ENCODE data around the gene DNAJB6. TPM values are rescaled to one million over a fixed set of nuclear protein-coding genes. Genes with fewer than 3 reads are reported as not detected.

DNAJB6 gene
- total and polyA plus RNA-seq, 2 of the 4 experiments (the other 2 are of a cell fraction) = 93.4 to 165 TPM

DNA sequence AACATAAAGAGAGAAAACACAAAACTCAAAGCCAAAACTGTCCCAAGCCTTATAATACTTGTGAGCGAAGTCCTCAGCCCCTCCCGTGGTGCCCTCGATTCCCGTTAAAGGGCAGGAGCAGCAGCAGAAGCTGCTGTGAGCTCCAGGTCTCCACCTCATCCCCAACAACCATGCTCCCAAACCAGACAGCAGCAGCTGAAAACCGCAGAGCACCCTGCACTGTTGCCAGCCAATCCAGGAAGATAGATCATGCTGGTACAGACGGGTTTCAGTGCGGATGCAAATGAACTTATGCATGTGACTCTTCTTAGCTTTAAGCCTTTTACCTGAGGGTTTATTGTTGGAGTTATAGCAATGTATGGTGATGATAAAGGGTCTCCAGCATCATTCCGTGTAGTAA is 97.9 kb downstream of the DNAJB6 start:
- Histone ChIP-seq H3K23ac (ENCODE audit: low read depth, low read length) (no peak overlapping the region), H2AK5ac (ENCODE audit: low read depth, low read length) (no peak overlapping the region), H2AK9ac (replicated peaks; ENCODE audit: low read depth, low read length, poor library complexity) (no peak overlapping the region), H3K27ac (ENCODE audit: insufficient read depth, low read length) (no peak overlapping the region), H2AFZ (replicated peaks; ENCODE audit: low read length, poor library complexity) (no peak overlapping the region), H3K27me3 (ENCODE audit: control insufficient read depth, insufficient read depth, low read length) (no peaks in the 10 kb centered on the region), H3K14ac (replicated peaks; ENCODE audit: low read depth, low read length) (no peak overlapping the region), H3K56ac (ENCODE audit: extremely low read depth, insufficient read depth, low read length) (no peak overlapping the region), H3K9me3 (ENCODE audit: control insufficient read depth, insufficient read depth, low read length) (no peaks in the 10 kb centered on the region), H3K9ac (ENCODE audit: low read depth, low read length) (no peak overlapping the region), H4K8ac (ENCODE audit: low read depth in 2 of 2, low read length in 2 of 2) (no peak overlapping the region), H3K18ac (ENCODE audit: low read depth, low read length) (no peak overlapping the region), H2BK20ac (ENCODE audit: low read depth, low read length) (no peak overlapping the region), H2BK5ac (ENCODE audit: low read depth, low read length, poor library complexity, severe bottlenecking) (no peak overlapping the region), H4K5ac (ENCODE audit: low read depth, low read length) (no peak overlapping the region), H3K4me2 (ENCODE audit: low read depth, low read length) (no peak overlapping the region), H4K91ac (ENCODE audit: insufficient read depth, low read depth, low read length) (no peak overlapping the region), H2BK15ac (ENCODE audit: low read depth, low read length) (no peak overlapping the region), H3K4ac (ENCODE audit: low read depth, low read length) (no peak overlapping the region), H3K79me1 (ENCODE audit: low read depth in 1 of 2, low read length in 2 of 2) (no peaks in the 10 kb centered on the region), H3K4me1 (ENCODE audit: control insufficient read depth, insufficient read depth, low read length) (peaks cover 4% of the 10 kb centered on the region; the same call in 1 of the 2 replicates), H3K4me3 (ENCODE audit: insufficient read depth, low read depth, low read length) (no peak overlapping the region), H3K9me1 (ENCODE audit: insufficient read depth, low read length) (peaks cover 7% of the 10 kb centered on the region; the same call in 1 of the 2 replicates), H2BK120ac (ENCODE audit: low read depth, low read length) (no peak overlapping the region), H4K20me1 (ENCODE audit: insufficient read depth, low read length) (no peaks in the 10 kb centered on the region), H3K36me3 (ENCODE audit: control insufficient read depth, insufficient read depth, low read length) (no peaks in the 10 kb centered on the region)
- ATAC-seq (ENCODE audit: low read depth) (no peak), DNase-seq (no peak)
- dilution Hi-C loops (cut with HindIII; ENCODE audit: low sequenced_read_pairs, unreplicated experiment) = no loop called here
- TF ChIP-seq MXI1 (IDR thresholded peaks at IDR 0.05; ENCODE audit: borderline replicate concordance, low read depth, low read length) = no peak
- no peak for TF ChIP-seq FOS (IDR thresholded peaks at IDR 0.05; ENCODE audit: low read depth, low read length)
- no peak for TF ChIP-seq RAD21 (IDR thresholded peaks at IDR 0.05; ENCODE audit: low read length)
- TF ChIP-seq SMC3 (IDR thresholded peaks at IDR 0.05; ENCODE audit: low read depth, low read length) = no peak
- TF ChIP-seq, protein P1, sequence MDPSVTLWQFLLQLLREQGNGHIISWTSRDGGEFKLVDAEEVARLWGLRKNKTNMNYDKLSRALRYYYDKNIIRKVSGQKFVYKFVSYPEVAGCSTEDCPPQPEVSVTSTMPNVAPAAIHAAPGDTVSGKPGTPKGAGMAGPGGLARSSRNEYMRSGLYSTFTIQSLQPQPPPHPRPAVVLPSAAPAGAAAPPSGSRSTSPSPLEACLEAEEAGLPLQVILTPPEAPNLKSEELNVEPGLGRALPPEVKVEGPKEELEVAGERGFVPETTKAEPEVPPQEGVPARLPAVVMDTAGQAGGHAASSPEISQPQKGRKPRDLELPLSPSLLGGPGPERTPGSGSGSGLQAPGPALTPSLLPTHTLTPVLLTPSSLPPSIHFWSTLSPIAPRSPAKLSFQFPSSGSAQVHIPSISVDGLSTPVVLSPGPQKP (IDR thresholded peaks at IDR 0.05; ENCODE audit: borderline replicate concordance, low read depth, low read length) = no peak
- TF ChIP-seq MAFK (IDR thresholded peaks at IDR 0.05; ENCODE audit: low read depth, low read length) = no peak
- no peak for TF ChIP-seq NFE2L2 (IDR thresholded peaks at IDR 0.05; ENCODE audit: low read depth, low read length)
- no peak for TF ChIP-seq POLR2A (IDR thresholded peaks at IDR 0.05; ENCODE audit: low read depth, low read length)
- TF ChIP-seq CHD1 (IDR thresholded peaks at IDR 0.05; ENCODE audit: low read depth, low read length) = no peak
- no peak for TF ChIP-seq RCOR1 (IDR thresholded peaks at IDR 0.05; ENCODE audit: insufficient replicate concordance, low read length)
- TF ChIP-seq, protein P2, sequence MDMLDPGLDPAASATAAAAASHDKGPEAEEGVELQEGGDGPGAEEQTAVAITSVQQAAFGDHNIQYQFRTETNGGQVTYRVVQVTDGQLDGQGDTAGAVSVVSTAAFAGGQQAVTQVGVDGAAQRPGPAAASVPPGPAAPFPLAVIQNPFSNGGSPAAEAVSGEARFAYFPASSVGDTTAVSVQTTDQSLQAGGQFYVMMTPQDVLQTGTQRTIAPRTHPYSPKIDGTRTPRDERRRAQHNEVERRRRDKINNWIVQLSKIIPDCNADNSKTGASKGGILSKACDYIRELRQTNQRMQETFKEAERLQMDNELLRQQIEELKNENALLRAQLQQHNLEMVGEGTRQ (IDR thresholded peaks at IDR 0.05; ENCODE audit: low read depth, low read length) = no peak
- TF ChIP-seq, protein P3, sequence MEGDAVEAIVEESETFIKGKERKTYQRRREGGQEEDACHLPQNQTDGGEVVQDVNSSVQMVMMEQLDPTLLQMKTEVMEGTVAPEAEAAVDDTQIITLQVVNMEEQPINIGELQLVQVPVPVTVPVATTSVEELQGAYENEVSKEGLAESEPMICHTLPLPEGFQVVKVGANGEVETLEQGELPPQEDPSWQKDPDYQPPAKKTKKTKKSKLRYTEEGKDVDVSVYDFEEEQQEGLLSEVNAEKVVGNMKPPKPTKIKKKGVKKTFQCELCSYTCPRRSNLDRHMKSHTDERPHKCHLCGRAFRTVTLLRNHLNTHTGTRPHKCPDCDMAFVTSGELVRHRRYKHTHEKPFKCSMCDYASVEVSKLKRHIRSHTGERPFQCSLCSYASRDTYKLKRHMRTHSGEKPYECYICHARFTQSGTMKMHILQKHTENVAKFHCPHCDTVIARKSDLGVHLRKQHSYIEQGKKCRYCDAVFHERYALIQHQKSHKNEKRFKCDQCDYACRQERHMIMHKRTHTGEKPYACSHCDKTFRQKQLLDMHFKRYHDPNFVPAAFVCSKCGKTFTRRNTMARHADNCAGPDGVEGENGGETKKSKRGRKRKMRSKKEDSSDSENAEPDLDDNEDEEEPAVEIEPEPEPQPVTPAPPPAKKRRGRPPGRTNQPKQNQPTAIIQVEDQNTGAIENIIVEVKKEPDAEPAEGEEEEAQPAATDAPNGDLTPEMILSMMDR (conservative IDR thresholded peaks at IDR 0.05; ENCODE audit: low read depth, low read length) = no peak
- no peak for TF ChIP-seq MAZ (IDR thresholded peaks at IDR 0.05; ENCODE audit: borderline replicate concordance, low read depth, low read length)
- no peak for TF ChIP-seq CEBPB (IDR thresholded peaks at IDR 0.05; ENCODE audit: low read depth, low read length)
- no peak for TF ChIP-seq BHLHE40 (IDR thresholded peaks at IDR 0.05; ENCODE audit: low read depth, low read length)
- TF ChIP-seq RFX5 (IDR thresholded peaks at IDR 0.05; ENCODE audit: low read depth, low read length) = no peak
- CTCF ChIA-PET = no interaction called here
- WGBS, 2 experiments (ENCODE audit: extremely low coverage in 2 of 2, insufficient read length in 1 of 2) = no CpG with 5 or more reads among the region's 8 CpGs
- intact Hi-C loops (cut with micrococcal nuclease) = loop anchor here (5.0 kb wide), 1 partner anchor 748 kb away; no protein-coding TSS in a partner anchor
- POLR2A ChIA-PET (ENCODE audit: unreplicated experiment) = no interaction called here
- in situ Hi-C loops (cut with MboI; ENCODE audit: low sequenced_read_pairs) = no loop called here
- BruUV-seq (replicated peaks) = no TSS peak

Measured in IMR-90 (cell line).